ENCODE results near the gene PTCD1. TPM values are rescaled to one million over a fixed set of nuclear protein-coding genes. Genes with fewer than 3 reads are reported as not detected.

The PTCD1 gene
- total and polyA plus RNA-seq, 9 of the 15 experiments (the other 6 are each of a cell fraction or from before 2014, with no cell fraction given), result 0.46 to 17.1 (median 6.2) TPM

DNA sequence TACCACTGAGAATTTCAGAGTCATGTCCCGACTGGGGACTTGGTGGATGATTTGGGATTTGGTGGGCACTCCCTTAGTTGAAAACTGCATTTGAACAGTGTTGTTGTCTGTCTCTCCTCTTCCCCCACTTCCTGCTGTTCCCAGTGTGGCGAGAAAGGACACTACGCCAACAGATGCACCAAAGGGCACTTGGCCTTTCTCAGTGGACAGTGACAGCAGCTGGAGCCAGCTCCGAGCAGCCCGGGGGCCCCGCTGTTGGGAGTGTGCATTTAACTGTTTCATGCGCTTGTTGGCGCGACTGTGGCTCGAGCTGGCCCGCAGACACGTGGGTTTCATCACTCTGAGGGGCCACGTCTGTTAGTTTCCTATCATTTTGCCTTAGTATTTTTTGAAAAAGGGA lies 17.7 kb upstream of the PTCD1 start:
- H3K4me3 ChIP-seq, result no peak overlapping the region
- peak; percentile 3; the same call in 2 of the 3 replicates for ATAC-seq
- DNase-seq (ENCODE audit: extremely low read depth in 1 of 4, low spot score in 3 of 4), result peak in 1 of 4 experiments; percentile 14
- no peak overlapping the region for H3K4me2 ChIP-seq (ENCODE audit: insufficient read depth, low read length)
- H3K9ac ChIP-seq (ENCODE audit: insufficient read depth in 1 of 2, low read depth in 2 of 2, low read length in 2 of 2), result peak overlapping the region in 1 of 2 experiments; percentile 54; a peak in 1 of 4 replicates
- peaks cover 48% of the 10 kb centered on the region for H4K20me1 ChIP-seq (replicated peaks; ENCODE audit: control insufficient read depth, insufficient read depth, low read length)
- intact Hi-C loops (cut with micrococcal nuclease), result no loop called here
- POLR2A ChIA-PET, result interaction anchor here (0.6 to 2.9 kb wide), 6 partner anchors 9 to 578 kb away, joined by 3 to 28 read pairs (median 4); partner anchors contain the start of genes ATP5MF, CPSF4, PDAP1 and PTCD1
- FAIRE-seq, result no peak
- in situ Hi-C loops (cut with MboI), result no loop called here
- WGBS (ENCODE audit: insufficient coverage, low coverage, missing lambda C conversion rate), result 79% methylated on average over 9 of the region's 13 CpGs
- BruUV-seq (replicated peaks), result no TSS peak
- CTCF ChIA-PET (ENCODE audit: low intra/inter-chr PET ratio), result no interaction called here
- H3K9me3 ChIP-seq (replicated peaks; ENCODE audit: control insufficient read depth, insufficient read depth, low read depth, low read length), result no peaks in the 10 kb centered on the region
- H3K36me3 ChIP-seq (ENCODE audit: control insufficient read depth, insufficient read depth, low read length), result peaks cover 99% of the 10 kb centered on the region
- 0 out of 2 replicates have a peak, but pooled peaks have one; percentile 3 for TF ChIP-seq POLR2AphosphoS5 (IDR thresholded peaks at IDR 0.05; ENCODE audit: control insufficient read depth, insufficient read depth, low read depth, low read length)
- TF ChIP-seq TRIM24 (IDR thresholded peaks at IDR 0.05), result no peak
- peak; percentile 80 for TF ChIP-seq POLR2G (IDR thresholded peaks at IDR 0.05; ENCODE audit: low read depth, low read length)
- TF ChIP-seq MYNN (IDR thresholded peaks at IDR 0.05), result peak; percentile 56; the same call in 1 of the 2 replicates
- TF ChIP-seq MYNN (CRISPR knock-in tag; IDR thresholded peaks at IDR 0.05), result no peak
- TF ChIP-seq, protein P1, sequence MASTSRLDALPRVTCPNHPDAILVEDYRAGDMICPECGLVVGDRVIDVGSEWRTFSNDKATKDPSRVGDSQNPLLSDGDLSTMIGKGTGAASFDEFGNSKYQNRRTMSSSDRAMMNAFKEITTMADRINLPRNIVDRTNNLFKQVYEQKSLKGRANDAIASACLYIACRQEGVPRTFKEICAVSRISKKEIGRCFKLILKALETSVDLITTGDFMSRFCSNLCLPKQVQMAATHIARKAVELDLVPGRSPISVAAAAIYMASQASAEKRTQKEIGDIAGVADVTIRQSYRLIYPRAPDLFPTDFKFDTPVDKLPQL (IDR thresholded peaks at IDR 0.05; ENCODE audit: extremely low read depth, insufficient read length), result no peak
- 0 out of 2 replicates have a peak, but pooled peaks have one; percentile 6 for TF ChIP-seq SUPT5H (IDR thresholded peaks at IDR 0.05)
- TF ChIP-seq POLR2AphosphoS2 (IDR thresholded peaks at IDR 0.05; ENCODE audit: low read length), result peak; percentile 73
- TF ChIP-seq PTBP1 (IDR thresholded peaks at IDR 0.05; ENCODE audit: low read depth, low read length), result no peak
- peak; percentile 85 for TF ChIP-seq RBM22 (IDR thresholded peaks at IDR 0.05; ENCODE audit: low read depth, low read length, poor library complexity, severe bottlenecking)
- TF ChIP-seq RBFOX2 (IDR thresholded peaks at IDR 0.05; ENCODE audit: low read depth, low read length), result peak; percentile 68
- H3K79me2 ChIP-seq (ENCODE audit: control insufficient read depth, insufficient read depth, low read length), result peaks cover 44% of the 10 kb centered on the region
- no peaks in the 10 kb centered on the region for H3K9me1 ChIP-seq (ENCODE audit: control insufficient read depth, insufficient read depth, low read length)
- peaks cover 0 to 18% of the 10 kb centered on the region in 2 experiments; a peak in 2 of 5 replicates for H3K4me1 ChIP-seq (replicated peaks in 1 of 2; ENCODE audit: control insufficient read depth in 2 of 2, insufficient read depth in 2 of 2, low read length in 2 of 2)
- H3K27me3 ChIP-seq (ENCODE audit: control insufficient read depth in 2 of 2, insufficient read depth in 2 of 2, low read length in 2 of 2), result no peaks in the 10 kb centered on the region
- H3K27ac ChIP-seq (ENCODE audit: extremely low read depth, low read depth, low read length), result no peak overlapping the region
- H2AFZ ChIP-seq (ENCODE audit: low read depth, low read length), result no peak overlapping the region
